ENCODE measurements around the gene HOXB7.

The HOXB7 gene

GRCh38 chr17:48577946-48578615, 32.7 kb downstream of the HOXB7 start, which contains the start of gene HOXB4:
TSS of gene HOXB4 (minus strand) at chr17:48578350. CDS start at chr17:48578319, 31 bp downstream.
- DNase-seq = no peak

GRCh38 chr17:48577330-48577945, 33.4 kb downstream of the HOXB7 start:
- DNase-seq = no peak

GRCh38 chr17:48576479-48577309, 34.1 kb downstream of the HOXB7 start:
- no peak for DNase-seq

GRCh38 chr17:48575673-48576478, 34.9 kb downstream of the HOXB7 start:
- DNase-seq = no peak

GRCh38 chr17:48575066-48575582, 35.7 kb downstream of the HOXB7 start:
- DNase-seq = peak in 1 of 2 experiments; percentile 83

- no peak for DNase-seq
Observed at GRCh38 chr17:48574505-48575065, 36.2 kb downstream of the HOXB7 start.

GRCh38 chr17:48571826-48572417, 38.9 kb downstream of the HOXB7 start:
- no peak for DNase-seq

GRCh38 chr17:48571024-48571818, 39.6 kb downstream of the HOXB7 start:
- DNase-seq = no peak

GRCh38 chr17:48570325-48571023, 40.3 kb downstream of the HOXB7 start:
- no peak for DNase-seq

GRCh38 chr17:48569674-48570324, 41.0 kb downstream of the HOXB7 start:
- no peak for DNase-seq

GRCh38 chr17:48569240-48569582, 41.6 kb downstream of the HOXB7 start:
- DNase-seq = no peak

GRCh38 chr17:48568499-48569239, 42.1 kb downstream of the HOXB7 start:
- DNase-seq = no peak

- no peak for DNase-seq
Observed at GRCh38 chr17:48567646-48568354, 43.0 kb downstream of the HOXB7 start.

GRCh38 chr17:48567209-48567608, 43.6 kb downstream of the HOXB7 start:
- DNase-seq = no peak

- DNase-seq = no peak
Observed at GRCh38 chr17:48566717-48567116, 44.1 kb downstream of the HOXB7 start.

- no peak for DNase-seq
Observed at GRCh38 chr17:48565925-48566710, 44.7 kb downstream of the HOXB7 start.

GRCh38 chr17:48565022-48565554, 45.7 kb downstream of the HOXB7 start:
- DNase-seq = peak in 1 of 2 experiments; percentile 74
